Measurements from ENCODE around the gene MCM6.

GRCh38 chr2:135792401-135793150 lies 83.7 kb downstream of the MCM6 start:
- TF ChIP-seq CTCF (IDR thresholded peaks at IDR 0.05; ENCODE audit: insufficient read depth, low read length, poor library complexity, severe bottlenecking) (no peak), EZH2phosphoT487 (conservative IDR thresholded peaks at IDR 0.05; ENCODE audit: low read length) (no peak)

All from SU-DHL-6 (cell line).